TTC549 (cell line): ENCODE data around the gene FBXO24.
A peak's percentile ranks its signal among the peaks of the same experiment; 100 is the strongest.

Experiments used
- FAIRE-seq: peaks from 2 replicates; lab custom pipeline; 2012; peaks lifted over from hg19 to GRCh38; lab: Jason Lieb, UNC

The FBXO24 gene

DNA sequence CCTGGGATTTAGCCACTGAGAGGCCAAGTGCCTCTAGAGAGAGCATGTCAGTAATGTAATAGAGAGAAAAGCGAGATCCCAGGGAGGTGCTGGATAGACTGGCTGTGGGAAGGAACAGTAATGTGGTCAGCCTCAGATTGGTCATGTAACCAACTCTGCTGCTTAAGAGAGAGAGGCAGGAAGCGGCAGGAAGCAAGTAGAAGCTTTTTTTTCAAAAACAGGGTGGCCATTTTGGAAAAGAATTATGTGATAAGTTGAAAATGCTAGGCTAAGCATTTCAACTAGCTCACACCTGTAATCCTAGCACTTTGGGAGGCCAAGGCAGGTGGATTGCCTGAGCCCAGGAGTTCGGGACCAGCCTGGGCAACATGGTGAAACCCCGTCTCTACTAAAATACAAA is 12.3 kb downstream of the FBXO24 start:
- no peak for FAIRE-seq

DNA sequence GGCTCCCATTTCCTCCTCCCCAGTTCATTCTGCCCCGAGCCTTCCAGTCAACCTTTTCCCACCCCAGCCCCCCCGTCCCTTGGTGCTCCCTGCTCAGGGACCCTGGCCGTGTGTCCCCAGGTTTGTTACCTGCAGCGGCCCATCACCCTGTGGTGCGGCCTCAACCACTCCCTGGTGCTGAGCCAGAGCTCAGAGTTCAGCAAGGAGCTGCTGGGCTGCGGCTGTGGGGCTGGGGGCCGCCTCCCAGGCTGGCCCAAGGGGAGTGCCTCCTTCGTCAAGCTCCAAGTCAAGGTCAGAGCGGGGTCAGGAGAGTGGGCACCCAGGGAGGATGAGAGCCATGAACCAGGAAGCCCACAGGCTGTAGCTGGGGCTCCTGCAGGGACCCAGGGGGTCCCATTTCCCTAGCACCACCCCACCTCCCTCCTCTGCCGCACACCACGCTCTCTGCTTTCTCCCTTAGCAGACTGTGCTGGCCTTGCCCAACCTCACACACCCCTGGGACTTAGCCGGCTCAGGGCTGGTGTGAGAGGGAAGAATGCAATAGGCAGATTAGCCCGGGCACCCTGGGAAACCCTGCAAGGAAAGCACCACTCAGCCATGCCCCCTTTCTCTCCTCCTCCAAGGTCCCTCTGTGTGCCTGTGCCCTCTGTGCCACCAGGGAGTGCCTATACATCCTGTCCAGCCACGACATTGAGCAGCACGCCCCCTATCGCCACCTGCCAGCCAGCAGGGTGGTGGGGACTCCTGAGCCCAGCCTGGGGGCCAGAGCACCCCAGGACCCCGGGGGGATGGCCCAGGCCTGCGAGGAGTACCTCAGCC is 14.0 kb downstream of the FBXO24 start:
- FAIRE-seq = no peak

DNA sequence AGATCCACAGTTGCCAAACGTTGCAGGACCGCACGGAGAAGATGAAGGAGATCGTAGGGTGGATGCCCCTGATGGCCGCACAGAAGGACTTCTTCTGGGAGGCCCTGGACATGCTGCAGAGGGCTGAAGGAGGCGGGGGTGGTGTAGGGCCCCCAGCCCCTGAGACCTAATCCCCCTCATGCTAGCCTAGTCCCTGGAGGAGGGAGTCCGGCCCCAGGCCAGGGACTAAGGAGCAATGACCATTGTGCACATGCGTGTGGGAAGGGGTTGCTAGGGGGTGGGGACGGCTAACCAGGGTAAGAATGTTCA is 14.6 kb downstream of the FBXO24 start:
- FAIRE-seq = no peak

DNA sequence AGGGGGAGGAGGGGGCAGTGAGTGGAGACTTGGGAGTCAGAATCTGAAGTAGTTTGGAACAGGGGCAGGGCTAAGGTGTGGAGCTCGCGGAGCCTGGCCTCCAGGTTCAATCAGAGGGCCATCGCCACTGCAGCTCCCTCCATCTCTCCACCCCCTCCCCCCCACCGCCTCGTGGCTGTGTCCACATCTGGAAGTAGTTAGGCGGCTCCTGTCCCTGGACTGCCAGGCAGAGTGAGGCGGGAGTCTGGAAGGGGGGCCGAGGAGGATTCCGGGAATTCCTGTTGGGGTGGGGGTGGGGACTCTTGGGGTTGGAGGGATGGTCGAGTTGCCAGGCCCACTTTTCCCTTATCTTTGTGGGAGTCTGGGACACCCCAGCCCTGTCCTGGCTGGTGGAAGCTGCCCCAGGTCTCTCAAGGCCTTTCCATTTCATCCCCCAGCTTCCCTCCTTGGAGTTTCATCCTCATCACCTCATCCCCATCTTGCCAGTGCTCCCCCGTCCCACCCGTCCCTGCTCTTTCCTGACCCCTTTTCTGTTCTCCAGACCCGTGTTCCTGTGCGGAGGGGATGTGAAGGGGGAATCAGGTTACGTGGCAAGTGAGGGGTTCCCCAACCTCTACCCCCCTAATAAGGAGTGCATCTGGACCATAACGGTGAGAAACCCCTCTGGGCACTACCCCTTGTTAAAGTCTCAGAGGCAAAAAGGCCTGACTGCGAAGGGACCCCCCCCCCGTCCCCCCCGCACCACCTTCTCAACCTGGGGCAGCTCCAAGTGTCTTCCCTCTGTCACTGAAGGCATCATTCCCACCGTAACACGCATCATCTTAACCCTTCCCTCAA is 17.0 kb downstream of the FBXO24 start:
- no peak for FAIRE-seq

- FAIRE-seq = no peak
Observed at GRCh38 chr7:100603726-100604027, 17.5 kb downstream of the FBXO24 start.

GRCh38 chr7:100604028-100604975 is 18.2 kb downstream of the FBXO24 start:
- FAIRE-seq = no peak

GRCh38 chr7:100604976-100605911 is 19.1 kb downstream of the FBXO24 start:
- FAIRE-seq = no peak

- no peak for FAIRE-seq
Observed at GRCh38 chr7:100606313-100606712, 20.2 kb downstream of the FBXO24 start.

DNA sequence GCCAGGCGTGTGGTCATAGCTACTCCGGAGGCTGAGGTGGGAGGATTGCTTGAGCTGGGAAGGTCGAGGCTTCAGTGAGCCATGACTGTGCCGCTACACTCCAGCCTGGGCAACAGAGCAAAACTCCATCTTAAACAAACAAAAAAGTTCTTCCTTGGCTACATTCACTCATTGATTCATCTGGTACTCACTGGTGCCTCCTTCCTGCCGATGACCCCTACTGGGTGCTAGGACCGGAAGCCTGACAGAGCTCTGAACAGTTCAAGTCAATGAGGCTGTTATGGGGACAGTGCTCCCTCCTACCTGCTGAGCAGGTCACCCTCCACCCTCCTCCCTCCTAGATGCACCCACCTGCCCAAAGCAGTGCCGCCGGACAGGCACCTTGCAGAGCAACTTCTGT is 21.0 kb downstream of the FBXO24 start:
- no peak for FAIRE-seq

DNA sequence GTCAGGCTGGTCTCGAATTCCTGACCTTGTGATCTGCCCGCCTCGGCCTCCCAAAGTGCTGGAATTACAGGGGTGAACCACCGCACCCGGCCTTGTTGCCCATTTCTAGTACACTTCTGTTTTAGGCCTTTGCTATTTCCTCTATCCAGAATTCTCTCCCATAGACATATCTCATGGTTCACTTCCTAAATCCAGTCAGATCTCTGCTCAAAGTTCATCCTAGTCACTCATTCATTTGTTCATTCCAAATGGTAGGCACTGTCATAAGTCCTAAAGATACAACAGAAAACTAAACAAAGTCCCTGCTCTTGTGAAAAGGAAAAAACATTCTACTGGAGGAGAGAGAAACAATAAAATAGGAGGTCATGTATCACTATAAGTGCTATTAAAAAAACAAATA is 23.8 kb downstream of the FBXO24 start:
- FAIRE-seq = no peak

- FAIRE-seq = peak; percentile 98
Observed at GRCh38 chr7:100611983-100612729, 26.0 kb downstream of the FBXO24 start, which contains the start of gene MOSPD3. TSS of gene MOSPD3 (plus strand) at chr7:100612540. CDS start at chr7:100612792, 252 bp downstream.

- FAIRE-seq = no peak
Observed at GRCh38 chr7:100612730-100613390, 26.7 kb downstream of the FBXO24 start.

DNA sequence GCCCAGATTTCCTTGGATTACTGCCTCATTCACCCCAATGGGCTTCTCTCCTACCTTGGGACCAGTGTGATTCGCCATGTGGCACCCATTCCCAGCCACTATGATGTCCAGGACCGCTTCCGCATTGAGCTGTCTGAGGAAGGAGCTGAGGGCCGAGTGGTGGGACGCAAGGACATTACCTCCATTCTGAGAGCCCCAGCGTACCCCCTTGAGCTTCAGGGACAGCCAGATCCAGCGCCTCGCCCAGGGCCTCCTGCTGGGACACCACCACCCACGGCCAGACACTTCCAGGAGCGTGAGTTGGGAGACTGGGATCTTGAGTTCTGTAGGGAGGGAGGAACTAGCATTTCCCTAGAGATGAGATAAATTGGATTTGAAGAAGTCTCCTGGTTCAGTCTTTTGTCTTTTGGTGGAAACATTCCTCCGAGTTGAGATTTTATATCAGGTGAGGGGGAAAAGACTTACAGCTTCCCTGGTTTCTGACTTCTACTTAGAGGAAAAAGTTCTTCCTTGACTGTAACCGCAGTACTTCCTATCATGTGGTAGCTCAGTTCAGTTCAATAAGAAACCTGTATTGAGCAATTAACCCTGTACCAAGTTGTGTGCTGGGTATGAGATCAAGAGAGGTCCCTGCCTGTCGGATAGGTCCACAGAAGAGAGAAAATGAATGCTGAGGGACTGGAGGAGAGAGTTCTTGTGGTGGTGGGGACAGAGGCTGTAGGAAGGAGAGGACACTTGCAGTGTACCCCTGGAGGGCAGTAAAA is 27.5 kb downstream of the FBXO24 start:
- FAIRE-seq = no peak

GRCh38 chr7:100614308-100614861 is 28.3 kb downstream of the FBXO24 start:
- FAIRE-seq = no peak

GRCh38 chr7:100620239-100620638 is 34.1 kb downstream of the FBXO24 start:
- no peak for FAIRE-seq

GRCh38 chr7:100620804-100621203 is 34.7 kb downstream of the FBXO24 start:
- no peak for FAIRE-seq

DNA sequence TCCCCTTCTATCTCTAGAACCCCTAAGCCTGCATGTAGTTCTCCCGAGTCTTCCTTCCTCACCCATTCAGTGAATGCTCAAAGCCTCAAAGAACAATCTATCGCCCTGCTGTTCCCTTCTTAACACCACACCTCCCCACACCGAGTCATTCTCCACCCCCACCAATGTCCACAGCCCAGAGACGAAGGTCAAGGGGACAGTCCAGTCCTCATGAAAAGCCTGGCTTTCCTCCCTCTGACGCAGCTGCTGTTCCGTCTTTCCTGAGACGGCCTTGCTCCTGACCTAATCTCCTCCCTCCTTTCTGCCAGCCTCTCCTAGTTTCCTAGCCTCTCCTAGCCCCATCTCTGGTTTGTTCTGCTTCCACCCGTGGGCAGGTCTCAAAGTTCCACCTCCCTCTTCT is 35.4 kb downstream of the FBXO24 start:
- FAIRE-seq = no peak

GRCh38 chr7:100623951-100624824 is 38.1 kb downstream of the FBXO24 start:
- no peak for FAIRE-seq
